ENCODE measurements around the gene MFSD2B. TPM values are rescaled to one million over a fixed set of nuclear protein-coding genes. Genes with fewer than 3 reads are reported as not detected.

Gene MFSD2B
- total RNA-seq, 1 donor from 2014 or later: not detected

DNA sequence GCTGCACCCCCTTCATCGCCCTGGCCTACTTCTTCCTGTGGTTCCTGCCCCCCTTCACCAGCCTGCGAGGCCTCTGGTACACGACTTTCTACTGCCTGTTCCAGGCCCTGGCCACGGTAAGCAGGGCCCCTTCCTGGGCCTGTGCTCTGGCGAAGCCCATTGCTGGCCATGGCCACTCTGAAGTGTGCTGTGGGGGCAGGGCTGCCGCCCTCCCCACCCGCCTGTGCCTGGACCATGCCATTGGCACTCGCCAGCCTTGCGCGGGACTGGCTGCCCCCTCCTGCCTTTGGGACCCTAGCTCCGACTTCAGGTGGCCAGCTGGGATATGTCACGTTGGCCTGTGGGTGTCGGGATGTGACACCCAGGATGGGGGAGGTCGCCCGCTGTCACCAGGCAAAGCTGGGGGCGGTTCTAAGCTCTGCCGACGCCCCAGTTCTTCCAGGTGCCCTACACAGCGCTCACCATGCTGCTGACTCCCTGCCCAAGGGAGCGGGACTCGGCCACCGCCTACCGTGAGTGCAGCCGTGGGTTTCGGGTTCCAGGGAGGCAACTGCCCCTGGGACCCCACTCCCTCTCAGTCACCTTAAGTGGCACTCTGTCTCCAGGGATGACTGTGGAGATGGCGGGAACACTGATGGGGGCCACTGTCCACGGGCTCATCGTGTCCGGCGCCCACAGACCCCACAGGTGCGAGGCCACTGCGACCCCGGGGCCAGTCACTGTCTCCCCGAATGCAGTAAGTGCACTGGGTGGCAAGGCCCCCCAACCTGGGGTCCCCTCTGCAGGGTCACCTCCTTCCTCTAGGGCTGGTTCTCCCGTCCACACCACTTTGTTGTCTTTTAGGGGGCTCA is 7.2 kb downstream of the MFSD2B start:
- TF ChIP-seq CTCF (IDR thresholded peaks at IDR 0.05): no peak
- TF ChIP-seq EZH2phosphoT487 (IDR thresholded peaks at IDR 0.05): no peak
- TF ChIP-seq EZH2 (IDR thresholded peaks at IDR 0.05): no peak
- H3K27me3 ChIP-seq: no peaks in the 10 kb centered on the region
- H3K4me1 ChIP-seq: no peaks in the 10 kb centered on the region
- no peak overlapping the region for H3K4me2 ChIP-seq
- H3K9me3 Mint-ChIP-seq: no peaks in the 10 kb centered on the region
- no peaks in the 10 kb centered on the region for H3K9me3 ChIP-seq (ENCODE audit: low read depth)
- no peak overlapping the region for H3K27ac Mint-ChIP-seq
- H3K27me3 Mint-ChIP-seq (ENCODE audit: insufficient read depth, low read depth): peaks cover 4% of the 10 kb centered on the region
- no peak overlapping the region for H2AFZ ChIP-seq (replicated peaks)
- no peak overlapping the region for H3K4me3 Mint-ChIP-seq
- DNase-seq (ENCODE audit: low spot score): no peak
- no peak overlapping the region for H3K27ac ChIP-seq
- H4K20me1 ChIP-seq (ENCODE audit: low read depth): no peaks in the 10 kb centered on the region
- no peaks in the 10 kb centered on the region for H3K36me3 ChIP-seq
- no peaks in the 10 kb centered on the region for H3K79me2 ChIP-seq (ENCODE audit: low read depth)
- no peaks in the 10 kb centered on the region for H3K36me3 Mint-ChIP-seq
- no peak overlapping the region for H3K4me3 ChIP-seq
- H3K9ac ChIP-seq: no peak overlapping the region
- H3K4me1 Mint-ChIP-seq: peaks cover 7% of the 10 kb centered on the region
- no peaks in the 10 kb centered on the region for H3F3A ChIP-seq (ENCODE audit: low read depth)

DNA sequence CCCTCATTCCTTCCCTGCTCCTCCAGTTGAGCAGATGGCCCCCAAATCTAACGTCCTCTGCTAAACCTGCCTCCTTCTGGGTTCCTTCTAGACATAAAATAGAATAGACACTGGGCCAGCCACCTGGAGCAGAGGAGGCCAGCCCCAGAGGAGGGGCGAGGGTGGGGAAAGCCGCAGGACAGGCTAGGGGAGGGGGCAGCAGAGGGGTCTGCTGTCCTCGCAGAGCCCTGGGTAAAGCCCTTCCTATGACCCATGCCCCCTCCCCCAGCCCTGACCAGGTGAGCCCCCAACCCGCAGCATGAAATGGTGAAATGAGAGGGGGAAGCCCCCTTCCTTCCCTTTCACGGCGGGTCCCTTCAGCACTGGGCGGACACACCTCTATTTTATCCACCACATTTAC is 7.8 kb downstream of the MFSD2B start:
- no peaks in the 10 kb centered on the region for H3K4me1 ChIP-seq
- H3F3A ChIP-seq (ENCODE audit: low read depth): no peaks in the 10 kb centered on the region
- no peaks in the 10 kb centered on the region for H3K79me2 ChIP-seq (ENCODE audit: low read depth)
- no peak overlapping the region for H3K4me3 ChIP-seq
- no peaks in the 10 kb centered on the region for H4K20me1 ChIP-seq (ENCODE audit: low read depth)
- Mint-ChIP-seq H3K36me3 (peaks cover 1% of the 10 kb centered on the region), H3K27ac (no peak overlapping the region), H3K4me1 (peaks cover 7% of the 10 kb centered on the region), H3K27me3 (ENCODE audit: insufficient read depth, low read depth) (peaks cover 4% of the 10 kb centered on the region), H3K9me3 (no peaks in the 10 kb centered on the region), H3K4me3 (no peak overlapping the region)
- H3K27me3 ChIP-seq: no peaks in the 10 kb centered on the region
- DNase-seq (ENCODE audit: low spot score): no peak
- H3K9me3 ChIP-seq (ENCODE audit: low read depth): no peaks in the 10 kb centered on the region
- H3K9ac ChIP-seq: peak overlapping the region; percentile 13
- H3K4me2 ChIP-seq: no peak overlapping the region
- TF ChIP-seq EZH2 (IDR thresholded peaks at IDR 0.05): no peak
- TF ChIP-seq EZH2phosphoT487 (IDR thresholded peaks at IDR 0.05): no peak
- no peak for TF ChIP-seq CTCF (IDR thresholded peaks at IDR 0.05)
- H3K27ac ChIP-seq: no peak overlapping the region
- H3K36me3 ChIP-seq: no peaks in the 10 kb centered on the region
- no peak overlapping the region for H2AFZ ChIP-seq (replicated peaks)

DNA sequence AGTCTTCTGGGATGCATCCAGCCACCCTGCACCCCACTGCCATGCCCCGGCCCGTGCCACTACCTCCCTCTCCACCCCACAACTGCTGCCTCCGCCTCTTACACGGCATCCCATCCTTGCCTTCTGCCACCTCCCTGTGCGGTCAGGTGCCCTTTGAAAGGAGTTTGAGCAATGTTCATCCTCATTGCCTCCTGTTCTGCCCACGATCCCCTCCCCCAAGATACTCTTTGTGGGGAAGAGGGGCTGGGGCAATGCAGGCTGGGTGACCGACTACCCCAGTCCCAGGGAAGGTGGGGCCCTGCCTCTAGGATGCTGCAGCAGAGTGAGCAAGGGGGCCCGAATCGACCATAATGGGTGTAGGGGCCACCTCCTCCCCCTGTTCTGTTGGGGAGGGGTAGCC is 8.4 kb downstream of the MFSD2B start:
- Mint-ChIP-seq H3K27ac (no peak overlapping the region), H3K4me1 (peaks cover 7% of the 10 kb centered on the region), H3K9me3 (no peaks in the 10 kb centered on the region), H3K36me3 (peaks cover 6% of the 10 kb centered on the region), H3K4me3 (no peak overlapping the region), H3K27me3 (ENCODE audit: insufficient read depth, low read depth) (peaks cover 4% of the 10 kb centered on the region)
- Histone ChIP-seq H3K79me2 (ENCODE audit: low read depth) (no peaks in the 10 kb centered on the region), H3K4me1 (no peaks in the 10 kb centered on the region), H3K9ac (peak overlapping the region; percentile 13), H2AFZ (replicated peaks) (no peak overlapping the region), H3K4me3 (no peak overlapping the region), H3K27me3 (no peaks in the 10 kb centered on the region), H3K4me2 (no peak overlapping the region), H3F3A (ENCODE audit: low read depth) (no peaks in the 10 kb centered on the region), H3K27ac (no peak overlapping the region), H4K20me1 (ENCODE audit: low read depth) (no peaks in the 10 kb centered on the region), H3K36me3 (no peaks in the 10 kb centered on the region), H3K9me3 (ENCODE audit: low read depth) (no peaks in the 10 kb centered on the region)
- TF ChIP-seq EZH2 (IDR thresholded peaks at IDR 0.05): no peak
- TF ChIP-seq EZH2phosphoT487 (IDR thresholded peaks at IDR 0.05): no peak
- TF ChIP-seq CTCF (IDR thresholded peaks at IDR 0.05): no peak
- DNase-seq (ENCODE audit: low spot score): no peak
